ENCODE measurements around the gene EDDM3A. TPM values are rescaled to one million over a fixed set of nuclear protein-coding genes. Genes with fewer than 3 reads are reported as not detected.

EDDM3A gene
- total RNA-seq = not detected in 2 replicates

- Mint-ChIP-seq H3K27ac (no peak within 1 kb of the TSS), H3K4me3 (no peak within 1 kb of the TSS), H3K36me3 (ENCODE audit: low read depth) (no peaks in the 10 kb centered on the region), H3K9me3 (no peaks in the 10 kb centered on the region), H3K27me3 (peaks cover 10% of the 10 kb centered on the region), H3K4me1 (peaks cover 10% of the 10 kb centered on the region)
- POLR2A ChIA-PET = interaction anchor here (0.6 kb wide), 1 partner anchor 35 kb away, joined by 3 read pairs; no protein-coding TSS in a partner anchor
- no peak for ATAC-seq (ENCODE audit: low read depth)
- TF ChIP-seq, protein P1, sequence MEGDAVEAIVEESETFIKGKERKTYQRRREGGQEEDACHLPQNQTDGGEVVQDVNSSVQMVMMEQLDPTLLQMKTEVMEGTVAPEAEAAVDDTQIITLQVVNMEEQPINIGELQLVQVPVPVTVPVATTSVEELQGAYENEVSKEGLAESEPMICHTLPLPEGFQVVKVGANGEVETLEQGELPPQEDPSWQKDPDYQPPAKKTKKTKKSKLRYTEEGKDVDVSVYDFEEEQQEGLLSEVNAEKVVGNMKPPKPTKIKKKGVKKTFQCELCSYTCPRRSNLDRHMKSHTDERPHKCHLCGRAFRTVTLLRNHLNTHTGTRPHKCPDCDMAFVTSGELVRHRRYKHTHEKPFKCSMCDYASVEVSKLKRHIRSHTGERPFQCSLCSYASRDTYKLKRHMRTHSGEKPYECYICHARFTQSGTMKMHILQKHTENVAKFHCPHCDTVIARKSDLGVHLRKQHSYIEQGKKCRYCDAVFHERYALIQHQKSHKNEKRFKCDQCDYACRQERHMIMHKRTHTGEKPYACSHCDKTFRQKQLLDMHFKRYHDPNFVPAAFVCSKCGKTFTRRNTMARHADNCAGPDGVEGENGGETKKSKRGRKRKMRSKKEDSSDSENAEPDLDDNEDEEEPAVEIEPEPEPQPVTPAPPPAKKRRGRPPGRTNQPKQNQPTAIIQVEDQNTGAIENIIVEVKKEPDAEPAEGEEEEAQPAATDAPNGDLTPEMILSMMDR (IDR thresholded peaks at IDR 0.05) = no peak
- no peak for DNase-seq
- CTCF ChIA-PET = interaction anchor here (0.9 kb wide), 1 partner anchor 112 kb away, joined by 3 read pairs; no protein-coding TSS in a partner anchor
- intact Hi-C loops (cut with micrococcal nuclease) = no loop called here
Measured at GRCh38 chr14:20745571-20746358, at the start of gene EDDM3A. Gene EDDM3A, plus strand, starts transcription at chr14:20745887. Its CDS starts 1,694 bp downstream, at chr14:20747581.

DNA sequence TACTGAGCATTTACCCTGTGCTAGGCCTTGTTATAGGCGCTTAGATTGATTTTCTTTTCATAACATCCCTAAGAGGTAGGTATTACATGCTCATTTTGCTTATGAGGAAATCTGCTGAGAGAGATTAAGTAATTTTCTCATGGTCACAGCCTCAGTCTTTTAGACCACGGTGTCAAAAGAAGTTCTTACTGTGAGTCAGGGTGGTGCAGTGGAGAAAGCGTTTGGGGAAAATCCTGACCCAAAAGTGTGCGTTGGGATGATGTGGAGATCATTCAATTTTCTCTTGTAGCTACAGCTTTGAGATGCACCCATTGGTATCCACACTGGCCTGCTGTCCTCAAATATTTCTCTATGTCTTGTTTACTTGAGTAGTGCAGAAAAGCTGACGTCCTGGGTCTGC lies 48.9 kb upstream of the EDDM3A start:
- DNase-seq (no peak), ATAC-seq (ENCODE audit: low read depth) (no peak)
- Mint-ChIP-seq H3K4me3 (no peak overlapping the region), H3K9me3 (peaks cover 3% of the 10 kb centered on the region), H3K4me1 (peaks cover 4% of the 10 kb centered on the region), H3K27ac (no peak overlapping the region), H3K27me3 (no peaks in the 10 kb centered on the region), H3K36me3 (ENCODE audit: low read depth) (no peaks in the 10 kb centered on the region)
- ChIA-PET POLR2A (interaction anchor here (0.6 kb wide), 1 partner anchor 688 kb away, joined by 6 read pairs; no protein-coding TSS in a partner anchor), CTCF (interaction anchor here (0.7 to 5.8 kb wide), 16 partner anchors 11 to 274 kb away, joined by 3 to 76 read pairs (median 10); no protein-coding TSS in a partner anchor)
- intact Hi-C loops (cut with micrococcal nuclease) = loop anchor here (1.0 kb wide), 4 partner anchors 62 to 275 kb away; no protein-coding TSS in a partner anchor
- TF ChIP-seq, protein P1 (IDR thresholded peaks at IDR 0.05) = no peak

GRCh38 chr14:20697273-20698017 lies 48.2 kb upstream of the EDDM3A start:
- Mint-ChIP-seq H3K36me3 (ENCODE audit: low read depth) (no peaks in the 10 kb centered on the region), H3K9me3 (peaks cover 3% of the 10 kb centered on the region), H3K4me1 (peaks cover 4% of the 10 kb centered on the region), H3K4me3 (no peak overlapping the region), H3K27ac (no peak overlapping the region), H3K27me3 (no peaks in the 10 kb centered on the region)
- DNase-seq (peak; percentile 56), ATAC-seq (ENCODE audit: low read depth) (peak; percentile 95)
- intact Hi-C loops (cut with micrococcal nuclease) = loop anchor here (1.0 kb wide), 4 partner anchors 61 to 274 kb away; no protein-coding TSS in a partner anchor
- TF ChIP-seq, protein P1 (IDR thresholded peaks at IDR 0.05) = peak; percentile 94
- POLR2A ChIA-PET = no interaction called here
- CTCF ChIA-PET = interaction anchor here (0.7 to 5.8 kb wide), 16 partner anchors 12 to 274 kb away, joined by 3 to 76 read pairs (median 10); no protein-coding TSS in a partner anchor

DNA sequence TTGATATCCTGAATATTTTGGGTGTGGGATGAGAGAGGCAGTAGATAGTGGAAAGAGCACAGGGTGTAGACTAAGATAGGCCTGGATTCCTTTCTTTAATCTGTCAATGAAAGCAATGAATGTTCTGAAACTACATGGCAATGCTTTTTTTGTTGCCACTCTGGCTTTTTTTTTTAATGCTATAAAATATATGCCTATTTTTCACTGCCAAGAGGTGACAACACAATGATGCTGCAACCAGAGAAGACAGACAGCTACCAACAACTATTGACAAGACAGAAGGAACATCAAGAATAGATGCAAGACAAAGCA lies 47.7 kb upstream of the EDDM3A start:
- H3K27ac Mint-ChIP-seq = no peak overlapping the region
- H3K4me3 Mint-ChIP-seq = no peak overlapping the region
- intact Hi-C loops (cut with micrococcal nuclease) = no loop called here
- no peaks in the 10 kb centered on the region for H3K27me3 Mint-ChIP-seq
- peaks cover 3% of the 10 kb centered on the region for H3K9me3 Mint-ChIP-seq
- ATAC-seq (ENCODE audit: low read depth) = no peak
- peaks cover 4% of the 10 kb centered on the region for H3K4me1 Mint-ChIP-seq
- CTCF ChIA-PET = interaction anchor here (0.8 to 5.8 kb wide), 10 partner anchors 17 to 273 kb away, joined by 3 to 76 read pairs (median 18); no protein-coding TSS in a partner anchor
- no peaks in the 10 kb centered on the region for H3K36me3 Mint-ChIP-seq (ENCODE audit: low read depth)
- DNase-seq = no peak
- TF ChIP-seq, protein P1 (IDR thresholded peaks at IDR 0.05) = no peak
- POLR2A ChIA-PET = no interaction called here
